GM15510 (cell line): ENCODE measurements around the gene DIPK2B.

Source experiments
- POLR2A ChIP-seq: IDR thresholded peaks from 3 replicates; pipeline ENCODE4 v1.6.1; 2011; ENCODE audit warnings: borderline replicate concordance; ENCODE audit not compliant: insufficient read length; ENCODE audit errors: extremely low read depth

The DIPK2B gene, protein sequence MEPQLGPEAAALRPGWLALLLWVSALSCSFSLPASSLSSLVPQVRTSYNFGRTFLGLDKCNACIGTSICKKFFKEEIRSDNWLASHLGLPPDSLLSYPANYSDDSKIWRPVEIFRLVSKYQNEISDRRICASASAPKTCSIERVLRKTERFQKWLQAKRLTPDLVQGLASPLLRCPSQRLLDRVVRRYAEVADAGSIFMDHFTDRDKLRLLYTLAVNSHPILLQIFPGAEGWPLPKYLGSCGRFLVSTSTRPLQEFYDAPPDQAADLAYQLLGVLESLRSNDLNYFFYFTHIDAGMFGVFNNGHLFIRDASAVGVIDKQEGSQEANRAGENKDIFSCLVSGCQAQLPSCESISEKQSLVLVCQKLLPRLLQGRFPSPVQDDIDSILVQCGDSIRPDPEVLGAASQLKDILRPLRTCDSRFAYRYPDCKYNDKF

GRCh38 chrX:45200741-45201234 lies at the start of gene DIPK2B:
Gene DIPK2B, minus strand, starts transcription at chrX:45200876. Its CDS starts 50 bp downstream, at chrX:45200826.
- no peak for TF ChIP-seq POLR2A

DNA sequence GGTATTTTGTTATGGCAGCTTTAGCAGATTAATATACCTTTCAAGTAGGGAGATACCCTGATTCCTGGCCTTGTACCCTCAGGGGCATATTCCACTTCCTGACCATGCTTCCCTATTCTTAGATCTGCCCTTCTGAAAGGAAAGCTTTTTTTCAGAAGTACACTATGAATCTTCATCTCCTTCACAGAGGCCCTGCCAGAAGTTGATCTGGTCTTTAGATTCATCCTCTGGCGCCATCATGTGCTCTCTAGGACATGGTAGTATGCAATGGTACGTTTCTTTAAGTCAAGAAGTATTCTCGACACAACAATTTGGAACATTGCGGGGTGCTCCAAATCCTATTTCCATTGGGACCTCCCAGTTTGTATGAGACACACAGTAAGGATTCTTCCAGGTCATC lies 39.6 kb upstream of the DIPK2B start:
- TF ChIP-seq POLR2A: no peak

DNA sequence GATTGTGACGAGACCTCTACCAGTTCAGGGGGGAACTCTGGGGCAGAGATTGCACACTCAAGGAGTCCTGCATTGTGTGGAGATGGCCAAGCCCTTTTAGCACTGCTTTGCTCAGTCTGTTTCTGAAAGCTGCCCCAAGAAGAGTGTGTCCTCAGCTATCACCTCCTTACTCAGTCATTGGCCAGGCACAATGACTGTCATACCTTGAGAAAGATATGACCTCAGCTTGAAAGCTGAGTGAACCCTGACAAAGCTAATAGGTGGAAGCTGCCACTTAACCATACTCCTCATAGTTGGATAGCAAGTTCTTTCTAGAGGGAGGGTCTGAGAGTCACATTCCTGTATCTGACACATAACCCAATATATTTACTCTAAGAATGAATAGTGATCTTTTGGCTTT lies 37.8 kb upstream of the DIPK2B start:
- no peak for TF ChIP-seq POLR2A

DNA sequence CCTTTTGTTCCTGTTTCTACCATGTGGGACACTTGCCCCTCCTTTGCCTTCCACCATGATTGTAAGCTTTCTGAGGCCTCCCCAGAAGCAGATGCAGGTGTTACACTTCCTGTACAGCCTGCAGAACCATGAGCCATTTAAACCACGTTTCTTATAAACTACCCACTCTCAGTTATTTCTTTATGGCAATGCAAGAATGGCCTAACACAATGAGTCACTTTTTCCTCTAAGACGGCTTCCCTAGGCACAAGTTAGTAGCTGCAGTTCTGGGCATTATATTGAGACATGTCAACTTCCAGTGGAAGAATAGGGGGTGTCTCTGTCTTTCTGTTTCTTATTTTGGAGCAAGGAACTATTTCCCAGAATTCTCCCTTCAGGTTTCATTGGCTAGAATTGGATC lies 32.9 kb upstream of the DIPK2B start:
- TF ChIP-seq POLR2A: no peak

DNA sequence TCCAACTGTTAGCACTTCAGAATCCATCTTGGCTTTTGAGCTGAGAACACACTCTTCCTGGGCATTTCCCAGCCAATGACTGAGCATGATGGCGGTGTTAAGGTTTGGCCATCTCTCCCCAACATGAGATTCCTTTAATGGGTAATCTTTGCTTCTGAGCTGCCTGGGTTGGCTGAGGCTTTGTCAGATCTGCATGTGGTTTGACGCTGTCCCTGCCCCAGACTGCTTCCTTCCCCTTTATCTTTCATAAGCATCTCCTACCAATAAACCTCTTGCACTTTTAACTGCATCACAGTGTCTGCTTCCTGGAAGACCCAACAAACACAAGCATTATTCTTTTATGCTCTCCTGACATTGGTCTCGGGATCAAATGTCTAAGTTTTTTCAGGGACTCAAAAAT lies 31.5 kb upstream of the DIPK2B start:
- TF ChIP-seq POLR2A: no peak

- TF ChIP-seq POLR2A: no peak
Observed at GRCh38 chrX:45230410-45230809, 29.7 kb upstream of the DIPK2B start.

DNA sequence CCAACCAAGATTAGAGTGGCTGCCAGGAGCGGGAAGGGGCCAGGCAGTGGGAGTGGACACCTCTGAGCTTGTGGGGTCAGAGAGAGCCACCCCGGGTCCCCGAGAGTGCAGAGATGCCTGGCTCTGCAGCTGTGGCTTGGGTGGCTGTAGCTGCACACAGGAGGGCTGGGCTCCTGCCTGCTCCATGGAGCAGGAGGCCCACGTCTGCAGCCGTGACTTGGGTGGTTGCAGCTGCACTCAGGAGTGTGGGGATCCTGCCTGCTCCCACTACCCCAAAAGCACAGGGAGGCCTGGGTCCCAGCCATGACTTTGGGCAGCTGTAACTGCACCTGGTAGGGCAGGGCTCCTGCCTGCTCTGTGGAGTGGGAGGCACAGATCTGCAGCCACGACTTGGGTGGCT lies 28.7 kb upstream of the DIPK2B start:
- no peak for TF ChIP-seq POLR2A

DNA sequence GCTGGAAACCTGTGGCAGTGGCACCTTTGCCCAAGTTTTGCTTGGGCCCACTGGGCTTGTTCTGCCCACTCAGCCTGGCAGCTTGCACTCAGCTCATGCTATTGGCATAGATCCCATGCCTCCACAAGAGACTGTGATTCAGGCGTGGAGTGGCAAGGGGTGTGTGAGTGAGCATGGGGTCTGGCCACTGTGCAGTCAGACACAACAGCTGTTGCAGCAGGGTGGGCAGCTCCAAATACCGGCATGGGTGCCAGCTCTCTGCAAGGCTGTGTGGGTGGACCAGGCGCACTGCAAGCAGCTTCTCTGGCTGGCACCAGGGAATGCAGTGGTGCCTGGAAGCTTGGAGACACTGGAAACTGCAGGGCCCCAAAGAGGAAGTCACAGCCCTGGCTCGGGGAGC lies 27.4 kb upstream of the DIPK2B start:
- no peak for TF ChIP-seq POLR2A

- TF ChIP-seq POLR2A: no peak
Observed at GRCh38 chrX:45208121-45208856, 7.6 kb upstream of the DIPK2B start.

DNA sequence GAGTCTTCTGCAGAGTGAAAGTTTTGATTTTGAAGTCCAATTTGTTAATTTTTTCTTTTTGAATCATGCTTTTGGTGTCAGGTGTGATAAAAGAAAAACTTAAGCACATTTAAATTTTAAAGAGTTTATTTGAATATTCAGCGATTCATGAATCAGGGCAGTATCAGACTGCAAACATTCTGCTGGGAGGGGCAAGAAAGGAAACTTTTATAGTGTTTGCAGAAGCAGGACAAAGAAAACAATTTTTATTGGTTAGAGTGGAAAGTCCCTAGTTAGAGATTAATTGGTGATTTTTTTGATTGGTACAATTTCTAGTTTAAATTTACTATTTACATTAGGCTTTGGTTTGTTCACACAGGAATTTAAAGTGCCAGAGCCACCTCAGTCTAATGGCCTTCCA lies 1.5 kb upstream of the DIPK2B start:
- TF ChIP-seq POLR2A: no peak

DNA sequence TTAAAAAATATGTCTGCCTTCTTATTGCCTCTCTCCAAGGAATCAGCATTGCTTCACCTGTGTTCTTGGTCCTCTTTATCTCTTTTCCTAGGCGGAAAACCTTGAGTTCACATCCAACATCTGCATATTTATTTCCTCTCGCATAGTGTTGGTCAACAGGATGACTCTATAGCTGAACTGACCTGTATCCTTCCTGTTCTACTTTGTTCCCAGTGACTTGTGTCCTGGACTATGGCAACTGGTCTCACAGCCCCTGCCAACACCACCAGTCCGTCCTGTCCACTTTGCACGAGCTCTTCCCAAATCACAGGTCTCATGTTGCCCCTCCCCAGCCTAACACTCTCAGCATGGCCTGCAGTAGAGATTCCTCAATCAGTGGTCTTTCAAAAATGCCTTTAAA lies 2.0 kb downstream of the DIPK2B start:
- no peak for TF ChIP-seq POLR2A

DNA sequence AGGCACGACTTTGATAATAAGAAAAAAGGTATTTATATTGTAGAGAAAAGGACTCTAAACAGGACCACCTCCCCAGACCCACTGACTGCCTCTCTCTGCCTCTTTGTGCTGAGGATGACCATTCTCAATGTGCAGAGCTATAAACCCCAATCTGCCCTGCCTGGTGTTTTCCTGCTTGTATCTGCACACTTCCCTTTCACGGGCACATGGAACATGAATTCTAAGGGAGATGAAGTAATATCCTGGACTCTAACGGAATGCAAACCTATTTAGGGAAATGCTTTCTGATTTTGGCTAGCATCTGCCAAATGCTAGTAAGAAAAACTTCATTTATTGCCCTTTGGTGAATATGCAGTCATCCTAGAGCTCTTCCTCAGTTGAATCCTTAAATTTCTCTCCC lies 2.4 kb downstream of the DIPK2B start:
- no peak for TF ChIP-seq POLR2A

DNA sequence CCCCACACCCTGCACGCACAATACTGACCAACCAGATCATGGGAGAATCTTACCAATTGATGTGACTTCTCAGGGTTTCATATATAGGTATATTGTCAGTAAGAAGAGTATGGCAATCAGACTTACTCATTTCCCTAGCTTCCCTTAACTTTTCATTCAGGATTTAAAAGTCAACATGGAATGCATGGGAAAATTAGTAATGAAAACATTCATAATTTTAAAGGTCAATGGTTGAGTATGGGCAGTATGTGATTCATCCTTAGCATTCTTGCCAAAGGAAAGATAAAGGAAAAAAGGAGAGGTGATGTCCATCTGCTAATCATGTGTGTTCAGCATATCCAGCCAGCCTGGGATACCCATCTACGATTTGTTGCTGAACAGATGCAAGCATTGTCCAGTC lies 4.0 kb downstream of the DIPK2B start:
- no peak for TF ChIP-seq POLR2A

GRCh38 chrX:45191820-45192409 lies 8.8 kb downstream of the DIPK2B start:
- no peak for TF ChIP-seq POLR2A

- TF ChIP-seq POLR2A: no peak
Observed at GRCh38 chrX:45191383-45191782, 9.3 kb downstream of the DIPK2B start.
